ENCODE results near the gene SSBP3.
"Not testable (repeated sequence)": the region's sequence is repeated elsewhere in the genome, so short reads cannot be mapped to it uniquely, and the experiment has no call there.

The SSBP3 gene

DNA sequence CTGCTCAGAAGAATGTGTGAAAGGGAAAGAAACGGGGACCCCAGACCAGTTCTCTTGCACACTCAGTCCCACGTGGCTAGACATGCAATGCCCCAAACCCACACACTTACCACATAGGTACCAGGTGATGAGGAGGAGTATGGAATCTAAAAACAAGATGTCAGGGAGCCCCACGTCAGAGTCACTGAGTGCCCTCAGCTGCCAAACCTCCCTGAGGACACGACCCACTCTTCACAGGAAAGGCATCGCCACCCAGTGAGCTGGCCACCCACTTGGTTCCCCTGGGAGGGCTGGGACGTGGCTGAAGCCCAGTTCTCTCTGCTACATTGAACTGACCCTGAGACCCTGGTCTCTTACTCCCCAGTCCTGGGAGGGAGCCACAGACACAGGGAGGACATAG, 164.8 kb downstream of the SSBP3 start:
- Histone ChIP-seq H3K36me3 (ENCODE audit: control insufficient read depth in 2 of 2, insufficient read depth in 2 of 2, low read length in 2 of 2) (peaks cover 25 to 33% of the 10 kb centered on the region in 2 donors), H3K4me3 (ENCODE audit: low read length in 2 of 2) (no peak overlapping the region), H3K9ac (ENCODE audit: low read length in 2 of 2) (no peak overlapping the region), H3K4me1 (ENCODE audit: control insufficient read depth, insufficient read depth, low read length) (peaks cover 13% of the 10 kb centered on the region), H3K27ac (ENCODE audit: low read length) (no peak overlapping the region), H3K9me3 (ENCODE audit: control insufficient read depth in 2 of 2, low read length in 2 of 2) (no peaks in the 10 kb centered on the region), H3K27me3 (ENCODE audit: control insufficient read depth in 1 of 2, insufficient read depth in 2 of 2, low read length in 2 of 2) (no peaks in the 10 kb centered on the region)

DNA sequence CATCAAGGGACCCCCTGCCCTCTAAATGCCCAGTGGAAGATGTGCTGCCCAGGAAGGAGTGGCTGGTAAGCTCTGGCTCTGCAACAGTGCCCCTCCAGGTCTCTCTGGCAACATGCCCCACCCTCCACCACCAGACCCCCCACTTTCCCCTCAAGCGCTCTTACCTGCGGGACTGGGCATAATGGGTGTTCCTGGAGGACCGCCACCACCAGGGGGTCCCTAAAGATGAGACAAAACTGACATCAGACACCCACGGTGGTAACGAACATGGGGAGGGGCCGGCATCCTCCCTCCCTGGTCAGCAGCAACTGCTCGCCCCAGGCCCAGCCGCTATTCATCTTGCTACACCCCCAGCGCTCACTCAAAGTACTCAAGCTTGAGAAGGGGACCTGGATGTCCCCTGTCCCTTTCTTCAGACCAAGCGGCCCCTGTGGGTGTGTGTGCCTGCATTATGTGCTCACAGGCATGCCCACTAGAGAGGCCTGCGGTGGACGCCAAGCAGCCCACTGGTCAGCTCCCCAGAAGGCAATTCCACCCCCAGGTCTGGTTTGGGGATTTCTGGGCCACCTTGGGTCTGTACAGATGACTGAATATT, 165.4 kb downstream of the SSBP3 start:
- peaks cover 9% of the 10 kb centered on the region for H3K4me1 ChIP-seq (ENCODE audit: control insufficient read depth, insufficient read depth, low read length)
- H3K27me3 ChIP-seq (ENCODE audit: control insufficient read depth in 1 of 2, insufficient read depth in 2 of 2, low read length in 2 of 2) = no peaks in the 10 kb centered on the region
- H3K4me3 ChIP-seq (ENCODE audit: low read length in 2 of 2) = no peak overlapping the region

DNA sequence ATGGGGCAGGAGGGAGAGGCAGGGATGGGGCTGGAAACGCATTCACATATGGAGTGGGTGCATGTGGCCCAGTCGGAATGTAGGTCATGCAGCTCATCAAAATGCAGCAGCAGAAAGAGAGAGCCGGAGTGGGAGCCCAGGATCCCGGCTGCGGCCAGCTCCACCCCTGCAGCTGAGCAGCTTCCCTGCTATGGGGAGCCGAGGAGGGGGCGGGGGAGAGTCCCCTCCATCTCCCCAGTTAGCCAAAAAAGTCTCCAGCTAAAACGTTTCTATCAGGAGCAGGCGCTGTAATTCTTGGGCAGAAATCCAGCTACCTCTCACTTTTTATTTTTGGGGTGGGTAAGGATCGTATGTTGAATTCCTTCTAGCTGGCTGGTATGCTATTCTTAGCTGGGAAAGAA, 166.6 kb downstream of the SSBP3 start:
- Histone ChIP-seq H3K4me3 (ENCODE audit: low read length in 2 of 2) (no peak overlapping the region), H3K9me3 (ENCODE audit: control insufficient read depth in 2 of 2, low read length in 2 of 2) (no peaks in the 10 kb centered on the region), H3K36me3 (ENCODE audit: control insufficient read depth in 2 of 2, insufficient read depth in 2 of 2, low read length in 2 of 2) (peaks cover 25 to 31% of the 10 kb centered on the region in 2 donors), H3K27ac (ENCODE audit: low read length) (no peak overlapping the region), H3K27me3 (ENCODE audit: control insufficient read depth in 1 of 2, insufficient read depth in 2 of 2, low read length in 2 of 2) (no peaks in the 10 kb centered on the region), H3K4me1 (ENCODE audit: control insufficient read depth, insufficient read depth, low read length) (peaks cover 3% of the 10 kb centered on the region), H3K9ac (ENCODE audit: low read length in 2 of 2) (no peak overlapping the region)

More for the DNA sequence above, 165.4 kb downstream of the SSBP3 start:
- Histone ChIP-seq H3K36me3 (ENCODE audit: control insufficient read depth in 2 of 2, insufficient read depth in 2 of 2, low read length in 2 of 2) (peaks cover 25 to 33% of the 10 kb centered on the region in 2 donors), H3K9me3 (ENCODE audit: control insufficient read depth in 2 of 2, low read length in 2 of 2) (no peaks in the 10 kb centered on the region), H3K27ac (ENCODE audit: low read length) (no peak overlapping the region), H3K9ac (ENCODE audit: low read length in 2 of 2) (no peak overlapping the region)

DNA sequence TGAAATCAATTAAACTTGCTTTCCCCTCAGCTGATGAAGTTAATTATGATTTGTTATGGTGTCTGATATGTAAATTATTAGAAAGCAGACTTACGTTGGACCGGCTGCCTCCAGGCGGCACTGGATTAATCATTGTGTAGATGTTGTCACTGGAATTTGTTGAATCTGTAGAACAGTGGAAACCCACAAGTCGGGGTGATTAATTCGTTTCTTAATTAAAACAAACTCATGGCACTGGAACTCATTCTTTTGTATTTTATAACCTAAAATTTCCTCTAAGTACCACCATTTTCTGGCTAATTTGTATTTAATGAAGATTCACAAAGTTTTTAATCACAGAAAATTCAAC, 167.2 kb downstream of the SSBP3 start:
- H3K36me3 ChIP-seq (ENCODE audit: control insufficient read depth in 2 of 2, insufficient read depth in 2 of 2, low read length in 2 of 2) = peaks cover 25 to 31% of the 10 kb centered on the region in 2 donors
- no peak overlapping the region for H3K9ac ChIP-seq (ENCODE audit: low read length in 2 of 2)
- no peak overlapping the region for H3K27ac ChIP-seq (ENCODE audit: low read length)
- peaks cover 3% of the 10 kb centered on the region for H3K4me1 ChIP-seq (ENCODE audit: control insufficient read depth, insufficient read depth, low read length)
- no peaks in the 10 kb centered on the region for H3K27me3 ChIP-seq (ENCODE audit: control insufficient read depth in 1 of 2, insufficient read depth in 2 of 2, low read length in 2 of 2)
- H3K9me3 ChIP-seq (ENCODE audit: control insufficient read depth in 2 of 2, low read length in 2 of 2) = no peaks in the 10 kb centered on the region
- no peak overlapping the region for H3K4me3 ChIP-seq (ENCODE audit: low read length in 2 of 2)

DNA sequence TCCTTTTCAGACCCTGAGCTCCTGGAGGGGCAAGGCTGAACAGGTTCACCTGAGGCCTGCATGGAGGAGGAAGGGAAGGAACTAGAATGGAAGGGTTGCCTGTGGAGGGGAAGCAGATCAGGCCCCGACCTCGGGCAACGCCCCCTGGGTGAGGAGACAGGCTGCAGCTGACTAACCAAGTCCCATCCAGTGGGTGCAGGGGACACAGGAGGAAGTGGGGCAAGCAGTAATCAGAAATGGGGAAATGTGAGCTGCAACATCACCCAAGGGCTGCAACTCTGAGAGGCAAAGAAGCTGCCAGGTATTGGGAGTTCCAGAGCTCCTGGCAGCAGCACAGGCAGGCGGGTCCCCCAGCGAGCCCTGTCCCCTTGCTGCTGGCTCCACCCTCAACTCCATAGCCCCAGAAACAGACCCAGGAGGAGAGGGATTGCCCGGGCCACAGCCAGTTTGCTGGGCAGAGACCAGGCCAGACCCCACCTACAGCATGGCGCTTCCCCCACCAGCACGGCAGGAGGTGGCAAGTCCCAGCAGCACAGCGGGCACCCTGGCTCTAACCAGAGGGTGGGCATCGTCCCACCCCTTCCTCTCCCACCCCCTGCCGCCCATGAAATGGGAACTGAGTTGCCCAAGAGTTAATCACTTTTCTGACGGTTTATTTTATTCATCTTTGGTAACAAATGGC, 167.7 kb downstream of the SSBP3 start:
- H3K27ac ChIP-seq (ENCODE audit: low read length) = no peak overlapping the region
- peaks cover 25 to 31% of the 10 kb centered on the region in 2 donors for H3K36me3 ChIP-seq (ENCODE audit: control insufficient read depth in 2 of 2, insufficient read depth in 2 of 2, low read length in 2 of 2)
- no peaks in the 10 kb centered on the region for H3K9me3 ChIP-seq (ENCODE audit: control insufficient read depth in 2 of 2, low read length in 2 of 2)
- no peak overlapping the region for H3K4me3 ChIP-seq (ENCODE audit: low read length in 2 of 2)
- no peaks in the 10 kb centered on the region for H3K27me3 ChIP-seq (ENCODE audit: control insufficient read depth in 1 of 2, insufficient read depth in 2 of 2, low read length in 2 of 2)
- peaks cover 3% of the 10 kb centered on the region for H3K4me1 ChIP-seq (ENCODE audit: control insufficient read depth, insufficient read depth, low read length)
- no peak overlapping the region for H3K9ac ChIP-seq (ENCODE audit: low read length in 2 of 2)

DNA sequence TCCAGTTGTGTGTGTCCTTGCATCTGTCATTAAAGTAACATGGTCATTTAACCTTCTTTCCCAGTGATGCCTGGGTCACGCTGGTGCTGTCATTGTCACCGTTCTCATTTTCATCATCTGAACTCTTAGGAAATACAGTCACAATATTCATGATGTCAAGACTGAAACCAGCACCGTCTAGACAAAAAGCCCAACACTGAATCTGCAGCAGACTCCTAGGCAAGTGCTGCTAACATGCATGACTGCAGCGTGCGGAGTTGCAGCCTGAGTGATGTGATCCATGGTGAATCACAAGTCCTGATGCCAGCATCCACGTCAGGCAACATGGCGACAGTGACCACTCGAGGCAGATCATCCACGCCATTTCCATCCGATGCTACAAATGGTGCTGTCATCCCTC, 168.6 kb downstream of the SSBP3 start:
- no peak overlapping the region for H3K4me3 ChIP-seq (ENCODE audit: low read length in 2 of 2)
- peaks cover 3% of the 10 kb centered on the region for H3K4me1 ChIP-seq (ENCODE audit: control insufficient read depth, insufficient read depth, low read length)
- H3K9me3 ChIP-seq (ENCODE audit: control insufficient read depth in 2 of 2, low read length in 2 of 2) = no peaks in the 10 kb centered on the region
- no peak overlapping the region for H3K9ac ChIP-seq (ENCODE audit: low read length in 2 of 2)
- peaks cover 25 to 26% of the 10 kb centered on the region in 2 donors for H3K36me3 ChIP-seq (ENCODE audit: control insufficient read depth in 2 of 2, insufficient read depth in 2 of 2, low read length in 2 of 2)
- no peaks in the 10 kb centered on the region for H3K27me3 ChIP-seq (ENCODE audit: control insufficient read depth in 1 of 2, insufficient read depth in 2 of 2, low read length in 2 of 2)
- H3K27ac ChIP-seq (ENCODE audit: low read length) = no peak overlapping the region

DNA sequence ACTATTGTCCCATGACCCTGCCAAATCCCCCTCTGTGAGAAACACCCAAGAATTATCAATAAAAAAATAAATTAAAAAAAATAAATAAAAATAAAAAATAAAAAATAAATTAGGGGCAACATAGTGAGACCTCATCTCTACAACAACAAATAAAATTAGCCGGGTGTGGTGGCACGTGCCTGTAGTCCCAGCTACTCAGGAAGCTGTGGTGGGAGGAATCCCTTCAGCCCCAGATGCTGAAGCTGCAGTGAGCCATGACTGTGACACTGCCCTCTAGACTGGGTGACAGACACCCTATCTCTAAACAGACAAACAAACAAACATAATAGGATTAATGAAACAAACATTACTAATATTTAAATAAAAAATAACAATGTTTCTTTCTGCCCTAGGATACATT, 171.9 kb downstream of the SSBP3 start:
- peaks cover 4% of the 10 kb centered on the region for H3K4me1 ChIP-seq (ENCODE audit: control insufficient read depth, insufficient read depth, low read length)
- H3K4me3 ChIP-seq (ENCODE audit: low read length in 2 of 2) = no peak overlapping the region
- no peak overlapping the region for H3K9ac ChIP-seq (ENCODE audit: low read length in 2 of 2)
- H3K27me3 ChIP-seq (ENCODE audit: control insufficient read depth in 1 of 2, insufficient read depth in 2 of 2, low read length in 2 of 2) = no peaks in the 10 kb centered on the region
- no peaks in the 10 kb centered on the region for H3K9me3 ChIP-seq (ENCODE audit: control insufficient read depth in 2 of 2, low read length in 2 of 2)
- H3K27ac ChIP-seq (ENCODE audit: low read length) = no peak overlapping the region
- H3K36me3 ChIP-seq (ENCODE audit: control insufficient read depth in 2 of 2, insufficient read depth in 2 of 2, low read length in 2 of 2) = peaks cover 17 to 21% of the 10 kb centered on the region in 2 donors

DNA sequence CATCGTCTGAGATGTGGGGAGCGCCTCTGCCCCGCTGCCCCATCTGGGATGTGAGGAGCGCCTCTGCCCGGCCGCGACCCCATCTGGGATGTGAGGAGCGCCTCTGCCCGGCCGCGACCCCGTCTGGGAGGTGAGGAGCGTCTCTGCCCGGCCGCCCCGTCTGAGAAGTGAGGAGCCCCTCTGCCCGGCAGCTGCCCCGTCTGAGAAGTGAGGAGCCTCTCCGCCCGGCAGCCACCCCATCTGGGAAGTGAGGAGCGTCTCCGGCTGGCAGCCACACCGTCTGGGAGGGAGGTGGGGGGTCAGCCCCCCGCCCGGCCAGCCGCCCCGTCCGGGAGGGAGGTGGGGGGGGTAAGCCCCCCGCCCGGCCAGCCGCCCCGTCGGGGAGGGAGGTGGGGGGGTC, 173.0 kb downstream of the SSBP3 start:
- H3K36me3 ChIP-seq (ENCODE audit: control insufficient read depth in 2 of 2, insufficient read depth in 2 of 2, low read length in 2 of 2) = peaks cover 15 to 19% of the 10 kb centered on the region in 2 donors
- not testable (repeated sequence) for H3K27ac ChIP-seq (ENCODE audit: low read length); H3K4me3 ChIP-seq (ENCODE audit: low read length in 2 of 2); H3K9me3 ChIP-seq (ENCODE audit: control insufficient read depth in 2 of 2, low read length in 2 of 2); H3K9ac ChIP-seq (ENCODE audit: low read length in 2 of 2); H3K27me3 ChIP-seq (ENCODE audit: control insufficient read depth in 1 of 2, insufficient read depth in 2 of 2, low read length in 2 of 2); H3K4me1 ChIP-seq (ENCODE audit: control insufficient read depth, insufficient read depth, low read length)

DNA sequence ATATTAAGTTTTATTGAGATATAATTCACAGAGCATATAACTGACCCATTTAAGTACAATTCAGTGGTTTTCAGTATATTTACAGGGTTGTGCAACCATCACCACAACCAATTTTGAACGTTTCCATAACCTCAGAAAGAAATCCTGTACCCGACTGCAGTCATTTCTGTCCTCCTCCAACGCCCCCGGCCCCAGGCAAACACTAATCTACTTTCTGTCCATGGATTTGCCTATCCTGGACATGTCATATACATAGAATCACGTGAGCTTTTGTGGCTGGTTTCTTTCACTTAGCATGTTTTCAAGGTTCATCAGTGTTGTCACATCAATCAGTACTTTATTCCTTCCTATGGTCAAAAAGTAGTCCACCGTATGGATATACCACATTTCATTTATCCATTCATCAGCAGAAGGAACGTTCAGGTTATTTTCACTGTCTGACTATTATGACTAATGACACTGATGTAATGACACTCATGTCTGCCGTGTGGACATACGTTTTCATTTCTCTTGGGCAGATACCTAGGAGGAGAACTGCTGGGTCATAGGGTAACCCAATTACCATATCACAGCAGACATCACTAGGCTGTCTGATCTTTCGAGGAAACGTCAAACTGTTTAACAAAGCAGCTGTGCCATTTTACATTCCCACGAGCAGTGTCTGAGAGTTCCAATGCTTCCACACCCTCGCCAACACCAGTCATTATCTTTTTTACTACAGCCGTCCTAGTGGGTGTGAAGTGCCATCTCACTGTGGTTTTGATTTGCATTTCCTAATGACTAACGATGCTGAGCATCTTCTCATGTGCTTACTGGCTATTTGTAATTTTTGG, 175.5 kb downstream of the SSBP3 start:
- Histone ChIP-seq H3K27me3 (ENCODE audit: control insufficient read depth in 1 of 2, insufficient read depth in 2 of 2, low read length in 2 of 2) (no peaks in the 10 kb centered on the region), H3K9ac (ENCODE audit: low read length in 2 of 2) (no peak overlapping the region), H3K4me3 (ENCODE audit: low read length in 2 of 2) (no peak overlapping the region), H3K9me3 (ENCODE audit: control insufficient read depth in 2 of 2, low read length in 2 of 2) (no peaks in the 10 kb centered on the region), H3K36me3 (ENCODE audit: control insufficient read depth in 2 of 2, insufficient read depth in 2 of 2, low read length in 2 of 2) (peaks cover 0 to 4% of the 10 kb centered on the region in 2 donors), H3K27ac (ENCODE audit: low read length) (no peak overlapping the region), H3K4me1 (ENCODE audit: control insufficient read depth, insufficient read depth, low read length) (peaks cover 8% of the 10 kb centered on the region)

DNA sequence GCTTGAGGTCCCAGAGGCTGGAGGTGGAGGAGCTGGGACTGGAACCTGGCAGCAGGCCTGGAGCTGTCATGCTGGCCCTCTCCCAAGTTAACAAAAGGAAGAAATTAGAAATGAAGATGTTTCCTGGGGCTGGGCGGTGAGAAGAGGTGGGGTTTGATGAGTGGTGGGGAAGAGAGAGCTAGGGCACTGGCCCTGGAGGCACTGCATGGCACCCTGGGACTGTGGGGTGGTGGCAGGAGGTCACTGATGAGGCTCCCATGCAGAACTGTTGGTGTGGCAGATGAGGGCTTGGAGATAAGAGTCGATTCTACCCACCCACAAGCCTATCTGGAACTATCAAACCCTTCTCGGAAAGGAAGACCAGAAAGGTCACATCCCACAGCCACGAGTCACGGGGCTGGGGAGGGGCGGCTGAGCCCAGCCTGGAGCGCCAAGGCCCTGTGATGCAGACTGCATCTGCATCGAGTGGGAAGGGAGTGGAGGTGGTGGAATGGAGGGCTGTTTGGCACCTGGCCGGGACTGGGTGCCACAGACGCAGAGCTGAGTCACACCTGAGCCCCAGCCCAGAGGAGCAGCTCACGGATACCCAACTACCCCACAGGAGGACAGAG, 176.8 kb downstream of the SSBP3 start:
- Histone ChIP-seq H3K27ac (ENCODE audit: low read length) (no peak overlapping the region), H3K9ac (ENCODE audit: low read length in 2 of 2) (no peak overlapping the region), H3K36me3 (ENCODE audit: control insufficient read depth in 2 of 2, insufficient read depth in 2 of 2, low read length in 2 of 2) (peaks cover 0 to 5% of the 10 kb centered on the region in 2 donors), H3K9me3 (ENCODE audit: control insufficient read depth in 2 of 2, low read length in 2 of 2) (no peaks in the 10 kb centered on the region), H3K4me3 (ENCODE audit: low read length in 2 of 2) (no peak overlapping the region), H3K4me1 (ENCODE audit: control insufficient read depth, insufficient read depth, low read length) (peaks cover 8% of the 10 kb centered on the region), H3K27me3 (ENCODE audit: control insufficient read depth in 1 of 2, insufficient read depth in 2 of 2, low read length in 2 of 2) (no peaks in the 10 kb centered on the region)

All from stomach smooth muscle (tissue), 2 donors.